Peyer's patch (tissue), 4 donors: ENCODE measurements around the gene PCDHGB3.

ENCODE experiments used
- CTCF ChIP-seq, 6 experiments: fragments of 450-650 bp in 4 of 6; fragments of 200-600 bp in 2 of 6; sonication (generic) in 1 of 6; IDR thresholded peaks; one replicate each; pipeline ENCODE4 v1.5.1; 2017 to 2019; ENCODE audit warnings: antibody characterized with exemption in 6 of 6, mild to moderate bottlenecking in 3 of 6, moderate library complexity in 1 of 6
- POLR2A ChIP-seq, 2 donors: fragments of 450-650 bp; IDR thresholded peaks; one replicate each; pipeline ENCODE4 v1.5.1; 2017; ENCODE audit warnings: antibody characterized with exemption in 2 of 2, mild to moderate bottlenecking in 2 of 2, moderate library complexity in 2 of 2

- TF ChIP-seq CTCF (IDR thresholded peaks at IDR 0.05) (no peak), POLR2A (IDR thresholded peaks at IDR 0.05) (no peak)
Measured at GRCh38 chr5:141419074-141419880, 49.2 kb downstream of the PCDHGB3 start.
